K562 (cell line): ENCODE measurements around the gene SEPHS1. TPM values are rescaled to one million over a fixed set of nuclear protein-coding genes. Genes with fewer than 3 reads are reported as not detected.
A peak's percentile ranks its signal among the peaks of the same experiment; 100 is the strongest.

Source experiments
- ETV6 ChIP-seq, 3 experiments: fragments of 150-350 bp in 1 of 3; sonication (generic) in 1 of 3; formaldehyde crosslinking in 1 of 3; IDR thresholded peaks; 2 replicates each; pipeline versions ENCODE4 v1.6.1 to v1.8.0; 2014 to 2022; ENCODE audit warnings: borderline replicate concordance in 2 of 3, low read depth in 2 of 3, antibody characterized with exemption in 1 of 3, low read length in 1 of 3, mild to moderate bottlenecking in 1 of 3, missing genetic modification reagents in 1 of 3
- KDM2B ChIP-seq: fragments of 250-450 bp; sonication (Bioruptor Pico); IDR thresholded peaks from 2 replicates; pipeline ENCODE4 v1.8.0; 2021; ENCODE audit warnings: mild to moderate bottlenecking, moderate library complexity
- L3MBTL2 ChIP-seq: fragments of 450-650 bp; IDR thresholded peaks from 2 replicates; pipeline ENCODE4 v1.6.1; 2016; ENCODE audit warnings: mild to moderate bottlenecking, moderate library complexity
- MCM2 ChIP-seq: fragments of 450-650 bp; IDR thresholded peaks from 2 replicates; pipeline ENCODE4 v1.6.1; 2017; ENCODE audit warnings: low read depth, mild to moderate bottlenecking
- RBBP5 ChIP-seq: fragments of 200-600 bp; sonication (generic); IDR thresholded peaks from 2 replicates; pipeline ENCODE4 v1.6.1; 2012; ENCODE audit warnings: borderline replicate concordance, mild to moderate bottlenecking, low read length, control low read depth, inconsistent platforms; ENCODE audit not compliant: insufficient read depth, poor library complexity, severe bottlenecking
- SIX5 ChIP-seq, 2 experiments: IDR thresholded peaks; 2 replicates each; pipeline ENCODE4 v1.6.1; 2011; ENCODE audit warnings: low read length in 2 of 2, borderline replicate concordance in 1 of 2, low read depth in 1 of 2, mild to moderate bottlenecking in 1 of 2, moderate library complexity in 1 of 2; ENCODE audit not compliant: insufficient read depth in 1 of 2
- SOX6 ChIP-seq: fragments of 450-650 bp; IDR thresholded peaks from 2 replicates; pipeline ENCODE4 v1.6.1; 2014; ENCODE audit warnings: mild to moderate bottlenecking
- ZNF699 ChIP-seq: fragments of 250-450 bp; sonication (Bioruptor Pico); IDR thresholded peaks from 2 replicates; pipeline ENCODE4 v1.8.0; 2021; ENCODE audit warnings: mild to moderate bottlenecking, moderate library complexity; ENCODE audit not compliant: insufficient replicate concordance
- polyA plus RNA-seq, 8 experiments: library from polyadenylated mRNA; depleted of rRNA in 4 of 8; stranded (reverse) in 5 of 8; unstranded in 3 of 8; fragments of >200 nt; fragmentation: Nextera tagmentation in 2 of 8; fragmentation: Illumina TruSeq in 1 of 8; extraction: Ambion mirVana in 2 of 8; extraction: Trizol in 1 of 8; gene quantifications; 2 replicates each; pipeline versions ENCODE4 v1.2.1 to v1.2.3, GENCODE V29; 2011 to 2014; ENCODE audit warnings: inconsistent platforms in 1 of 8, missing spikeins in 1 of 8
- total RNA-seq, 7 experiments: library from RNA; depleted of rRNA in 6 of 7; stranded (reverse); fragments of >200 nt in 6 of 7; fragmentation: Illumina TruSeq in 2 of 7; extraction: Trizol in 2 of 7; gene quantifications; 2 replicates each; pipeline versions ENCODE4 v1.2.1 to v1.2.3, GENCODE V29; 2011 to 2021; ENCODE audit warnings: low replicate concordance in 1 of 7
- TF ChIP-seq, protein P1 (sequence below): fragments of 450-650 bp; IDR thresholded peaks from 2 replicates; pipeline ENCODE4 v1.6.1; 2016; ENCODE audit warnings: mild to moderate bottlenecking, moderate library complexity
- TF ChIP-seq, protein P2 (sequence below): fragments of 450-650 bp; IDR thresholded peaks from 2 replicates; pipeline ENCODE4 v1.6.1; 2017; ENCODE audit warnings: antibody characterized with exemption

Gene SEPHS1
- total and polyA plus RNA-seq, 9 of the 15 experiments (the other 6 are each of a cell fraction or from before 2014, with no cell fraction given) = 14.7 to 82.8 (median 41.8) TPM

DNA sequence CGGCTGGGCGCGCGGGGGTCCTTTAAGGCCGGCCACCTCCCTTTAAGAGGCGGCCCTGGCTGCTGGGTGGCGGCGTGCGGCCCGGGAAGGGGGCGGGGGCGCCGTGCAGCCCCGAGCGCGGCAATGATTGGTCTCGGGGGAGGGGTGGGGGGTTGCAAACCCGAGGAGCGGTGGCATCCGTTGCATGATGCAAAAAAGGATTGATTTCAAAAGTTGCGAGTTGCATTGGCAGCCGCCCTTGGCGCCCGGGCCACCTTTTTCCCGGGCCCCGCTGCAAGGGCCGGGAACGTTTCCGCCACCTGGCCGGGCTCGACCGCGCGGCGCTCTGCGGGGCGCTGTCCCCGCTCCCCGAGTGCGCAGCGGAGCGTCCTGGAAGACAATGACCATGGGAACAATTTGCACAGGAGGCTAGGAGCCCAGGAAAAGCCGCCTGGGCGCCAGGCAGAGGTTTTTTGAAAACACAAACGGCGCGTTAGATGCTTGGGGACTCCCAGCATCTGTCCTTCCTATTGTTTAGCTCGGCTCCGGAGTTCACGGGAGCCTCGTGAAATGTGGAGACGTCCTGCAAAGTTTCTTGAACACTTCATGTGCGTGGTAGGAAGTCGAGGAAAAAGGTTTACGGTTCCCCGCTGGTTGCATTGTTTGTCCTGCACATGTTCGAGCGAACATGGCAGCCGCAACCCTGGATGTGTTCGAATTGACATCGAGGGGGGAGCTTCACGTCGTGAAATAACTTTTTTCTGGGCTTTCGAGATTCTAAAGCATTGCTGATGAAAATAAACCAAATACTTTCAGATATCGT lies at the start of gene SEPHS1 (continued):
- TF ChIP-seq, protein P1, sequence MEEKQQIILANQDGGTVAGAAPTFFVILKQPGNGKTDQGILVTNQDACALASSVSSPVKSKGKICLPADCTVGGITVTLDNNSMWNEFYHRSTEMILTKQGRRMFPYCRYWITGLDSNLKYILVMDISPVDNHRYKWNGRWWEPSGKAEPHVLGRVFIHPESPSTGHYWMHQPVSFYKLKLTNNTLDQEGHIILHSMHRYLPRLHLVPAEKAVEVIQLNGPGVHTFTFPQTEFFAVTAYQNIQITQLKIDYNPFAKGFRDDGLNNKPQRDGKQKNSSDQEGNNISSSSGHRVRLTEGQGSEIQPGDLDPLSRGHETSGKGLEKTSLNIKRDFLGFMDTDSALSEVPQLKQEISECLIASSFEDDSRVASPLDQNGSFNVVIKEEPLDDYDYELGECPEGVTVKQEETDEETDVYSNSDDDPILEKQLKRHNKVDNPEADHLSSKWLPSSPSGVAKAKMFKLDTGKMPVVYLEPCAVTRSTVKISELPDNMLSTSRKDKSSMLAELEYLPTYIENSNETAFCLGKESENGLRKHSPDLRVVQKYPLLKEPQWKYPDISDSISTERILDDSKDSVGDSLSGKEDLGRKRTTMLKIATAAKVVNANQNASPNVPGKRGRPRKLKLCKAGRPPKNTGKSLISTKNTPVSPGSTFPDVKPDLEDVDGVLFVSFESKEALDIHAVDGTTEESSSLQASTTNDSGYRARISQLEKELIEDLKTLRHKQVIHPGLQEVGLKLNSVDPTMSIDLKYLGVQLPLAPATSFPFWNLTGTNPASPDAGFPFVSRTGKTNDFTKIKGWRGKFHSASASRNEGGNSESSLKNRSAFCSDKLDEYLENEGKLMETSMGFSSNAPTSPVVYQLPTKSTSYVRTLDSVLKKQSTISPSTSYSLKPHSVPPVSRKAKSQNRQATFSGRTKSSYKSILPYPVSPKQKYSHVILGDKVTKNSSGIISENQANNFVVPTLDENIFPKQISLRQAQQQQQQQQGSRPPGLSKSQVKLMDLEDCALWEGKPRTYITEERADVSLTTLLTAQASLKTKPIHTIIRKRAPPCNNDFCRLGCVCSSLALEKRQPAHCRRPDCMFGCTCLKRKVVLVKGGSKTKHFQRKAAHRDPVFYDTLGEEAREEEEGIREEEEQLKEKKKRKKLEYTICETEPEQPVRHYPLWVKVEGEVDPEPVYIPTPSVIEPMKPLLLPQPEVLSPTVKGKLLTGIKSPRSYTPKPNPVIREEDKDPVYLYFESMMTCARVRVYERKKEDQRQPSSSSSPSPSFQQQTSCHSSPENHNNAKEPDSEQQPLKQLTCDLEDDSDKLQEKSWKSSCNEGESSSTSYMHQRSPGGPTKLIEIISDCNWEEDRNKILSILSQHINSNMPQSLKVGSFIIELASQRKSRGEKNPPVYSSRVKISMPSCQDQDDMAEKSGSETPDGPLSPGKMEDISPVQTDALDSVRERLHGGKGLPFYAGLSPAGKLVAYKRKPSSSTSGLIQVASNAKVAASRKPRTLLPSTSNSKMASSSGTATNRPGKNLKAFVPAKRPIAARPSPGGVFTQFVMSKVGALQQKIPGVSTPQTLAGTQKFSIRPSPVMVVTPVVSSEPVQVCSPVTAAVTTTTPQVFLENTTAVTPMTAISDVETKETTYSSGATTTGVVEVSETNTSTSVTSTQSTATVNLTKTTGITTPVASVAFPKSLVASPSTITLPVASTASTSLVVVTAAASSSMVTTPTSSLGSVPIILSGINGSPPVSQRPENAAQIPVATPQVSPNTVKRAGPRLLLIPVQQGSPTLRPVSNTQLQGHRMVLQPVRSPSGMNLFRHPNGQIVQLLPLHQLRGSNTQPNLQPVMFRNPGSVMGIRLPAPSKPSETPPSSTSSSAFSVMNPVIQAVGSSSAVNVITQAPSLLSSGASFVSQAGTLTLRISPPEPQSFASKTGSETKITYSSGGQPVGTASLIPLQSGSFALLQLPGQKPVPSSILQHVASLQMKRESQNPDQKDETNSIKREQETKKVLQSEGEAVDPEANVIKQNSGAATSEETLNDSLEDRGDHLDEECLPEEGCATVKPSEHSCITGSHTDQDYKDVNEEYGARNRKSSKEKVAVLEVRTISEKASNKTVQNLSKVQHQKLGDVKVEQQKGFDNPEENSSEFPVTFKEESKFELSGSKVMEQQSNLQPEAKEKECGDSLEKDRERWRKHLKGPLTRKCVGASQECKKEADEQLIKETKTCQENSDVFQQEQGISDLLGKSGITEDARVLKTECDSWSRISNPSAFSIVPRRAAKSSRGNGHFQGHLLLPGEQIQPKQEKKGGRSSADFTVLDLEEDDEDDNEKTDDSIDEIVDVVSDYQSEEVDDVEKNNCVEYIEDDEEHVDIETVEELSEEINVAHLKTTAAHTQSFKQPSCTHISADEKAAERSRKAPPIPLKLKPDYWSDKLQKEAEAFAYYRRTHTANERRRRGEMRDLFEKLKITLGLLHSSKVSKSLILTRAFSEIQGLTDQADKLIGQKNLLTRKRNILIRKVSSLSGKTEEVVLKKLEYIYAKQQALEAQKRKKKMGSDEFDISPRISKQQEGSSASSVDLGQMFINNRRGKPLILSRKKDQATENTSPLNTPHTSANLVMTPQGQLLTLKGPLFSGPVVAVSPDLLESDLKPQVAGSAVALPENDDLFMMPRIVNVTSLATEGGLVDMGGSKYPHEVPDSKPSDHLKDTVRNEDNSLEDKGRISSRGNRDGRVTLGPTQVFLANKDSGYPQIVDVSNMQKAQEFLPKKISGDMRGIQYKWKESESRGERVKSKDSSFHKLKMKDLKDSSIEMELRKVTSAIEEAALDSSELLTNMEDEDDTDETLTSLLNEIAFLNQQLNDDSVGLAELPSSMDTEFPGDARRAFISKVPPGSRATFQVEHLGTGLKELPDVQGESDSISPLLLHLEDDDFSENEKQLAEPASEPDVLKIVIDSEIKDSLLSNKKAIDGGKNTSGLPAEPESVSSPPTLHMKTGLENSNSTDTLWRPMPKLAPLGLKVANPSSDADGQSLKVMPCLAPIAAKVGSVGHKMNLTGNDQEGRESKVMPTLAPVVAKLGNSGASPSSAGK = peak; percentile 57; the same call in 1 of the 2 replicates
- TF ChIP-seq KDM2B (CRISPR knock-in tag) (peak; percentile 93), ZNF699 (CRISPR knock-in tag) (no peak), L3MBTL2 (peak; percentile 78), ETV6 (IDR thresholded peaks at IDR 0.05; ENCODE audit: borderline replicate concordance in 1 of 2, low read depth in 2 of 2, low read length in 1 of 2) (no peak), ETV6 (CRISPR knock-in tag; IDR thresholded peaks at IDR 0.05; ENCODE audit: borderline replicate concordance) (no peak), SIX5 (IDR thresholded peaks at IDR 0.05; ENCODE audit: borderline replicate concordance in 1 of 2, insufficient read depth in 1 of 2, low read depth in 1 of 2, low read length in 2 of 2) (no peak), MCM2 (no peak), RBBP5 (no peak), SOX6 (0 out of 2 replicates have a peak, but pooled peaks have one; percentile 62)
- TF ChIP-seq, protein P2, sequence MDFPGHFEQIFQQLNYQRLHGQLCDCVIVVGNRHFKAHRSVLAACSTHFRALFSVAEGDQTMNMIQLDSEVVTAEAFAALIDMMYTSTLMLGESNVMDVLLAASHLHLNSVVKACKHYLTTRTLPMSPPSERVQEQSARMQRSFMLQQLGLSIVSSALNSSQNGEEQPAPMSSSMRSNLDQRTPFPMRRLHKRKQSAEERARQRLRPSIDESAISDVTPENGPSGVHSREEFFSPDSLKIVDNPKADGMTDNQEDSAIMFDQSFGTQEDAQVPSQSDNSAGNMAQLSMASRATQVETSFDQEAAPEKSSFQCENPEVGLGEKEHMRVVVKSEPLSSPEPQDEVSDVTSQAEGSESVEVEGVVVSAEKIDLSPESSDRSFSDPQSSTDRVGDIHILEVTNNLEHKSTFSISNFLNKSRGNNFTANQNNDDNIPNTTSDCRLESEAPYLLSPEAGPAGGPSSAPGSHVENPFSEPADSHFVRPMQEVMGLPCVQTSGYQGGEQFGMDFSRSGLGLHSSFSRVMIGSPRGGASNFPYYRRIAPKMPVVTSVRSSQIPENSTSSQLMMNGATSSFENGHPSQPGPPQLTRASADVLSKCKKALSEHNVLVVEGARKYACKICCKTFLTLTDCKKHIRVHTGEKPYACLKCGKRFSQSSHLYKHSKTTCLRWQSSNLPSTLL = no peak
